Aorta (tissue), 5 donors: ENCODE data around the gene FIGN. TPM values are rescaled to one million over a fixed set of nuclear protein-coding genes. Genes with fewer than 3 reads are reported as not detected.

Source experiments
- ATAC-seq: fragments of 200-7000 bp; cut with Tn5 transposase; one replicate; pipeline ENCODE4 v1.9.1; 2022; ENCODE audit warnings: moderate library complexity; ENCODE audit not compliant: low FRiP score
- DNase-seq, 2 donors: peaks; one replicate each; pipeline ENCODE4 v3.0.0-alpha.2; 2020
- H3K27ac ChIP-seq, 2 donors: one replicate each; pipeline ENCODE4 v1.5.1; 2013; ENCODE audit warnings: low read length in 2 of 2, mild to moderate bottlenecking in 2 of 2, moderate library complexity in 2 of 2, control low read depth in 1 of 2, inconsistent platforms in 1 of 2, low read depth in 1 of 2
- H3K27me3 ChIP-seq, 2 donors: one replicate each; pipeline ENCODE4 v1.6.1; 2013; ENCODE audit warnings: control low read depth in 1 of 2, low read length in 1 of 2, mild to moderate bottlenecking in 1 of 2, moderate library complexity in 1 of 2; ENCODE audit not compliant: insufficient read depth in 2 of 2, control insufficient read depth in 1 of 2
- H3K36me3 ChIP-seq, 2 donors: one replicate each; pipeline ENCODE4 v1.6.1; 2013; ENCODE audit warnings: control low read depth in 1 of 2, low read length in 1 of 2, mild to moderate bottlenecking in 1 of 2; ENCODE audit not compliant: insufficient read depth in 2 of 2, control insufficient read depth in 1 of 2
- H3K4me1 ChIP-seq, 2 donors: one replicate each; pipeline ENCODE4 v1.6.1; 2013; ENCODE audit warnings: low read length in 2 of 2, control low read depth in 1 of 2, mild to moderate bottlenecking in 1 of 2, moderate library complexity in 1 of 2; ENCODE audit not compliant: insufficient read depth in 2 of 2, control insufficient read depth in 1 of 2
- H3K4me3 ChIP-seq, 2 donors: one replicate each; pipeline ENCODE4 v1.5.1; 2013; ENCODE audit warnings: low read length in 2 of 2, control low read depth in 1 of 2, mild to moderate bottlenecking in 1 of 2
- H3K9me3 ChIP-seq: one replicate; pipeline ENCODE4 v1.6.1; 2013; ENCODE audit warnings: mild to moderate bottlenecking, low read length; ENCODE audit not compliant: control insufficient read depth
- WGBS, 2 donors: extraction: QIAGEN DNeasy Blood & Tissue Kit; methylation state at CpG; one replicate each; pipeline ENCODE4 v1.1.7; 2013; 5-methylcytosine and 5-hydroxymethylcytosine counted together
- intact Hi-C, 2 donors: fragments of 100-400 bp; cut with DNase I; formaldehyde crosslinking; loops; one replicate each; pipeline versions ENCODE4 v1.14.2 to v1.15.0; 2022
- polyA plus RNA-seq, 2 donors: library from polyadenylated mRNA; stranded (reverse); fragments of 200-250 nt; gene quantifications; one replicate each; pipeline ENCODE4 v1.2.3, GENCODE V29; 2013
- total RNA-seq, 2 donors: library from RNA; stranded (reverse); fragmentation: NEBNext Ultra II Directional; extraction: Animal tissue kit (Norgen Biotek cat#: 25700); gene quantifications; one replicate each; pipeline ENCODE4 v1.2.1, GENCODE V29; 2021
- donor health status: healthy with polysubstance abuse.
- donor health status: Bipolar disorder and iron deficiency.
- donor health status: DM: no; HTN: no; CAD: no.
- donor health status: DM: no; HTN: no; CAD: no.
- donor health status: DM: yes; HTN: yes; CAD: no.

Gene FIGN
- total and polyA plus RNA-seq, 4 donors: 1.6 to 27.8 (median 8.3) TPM

DNA sequence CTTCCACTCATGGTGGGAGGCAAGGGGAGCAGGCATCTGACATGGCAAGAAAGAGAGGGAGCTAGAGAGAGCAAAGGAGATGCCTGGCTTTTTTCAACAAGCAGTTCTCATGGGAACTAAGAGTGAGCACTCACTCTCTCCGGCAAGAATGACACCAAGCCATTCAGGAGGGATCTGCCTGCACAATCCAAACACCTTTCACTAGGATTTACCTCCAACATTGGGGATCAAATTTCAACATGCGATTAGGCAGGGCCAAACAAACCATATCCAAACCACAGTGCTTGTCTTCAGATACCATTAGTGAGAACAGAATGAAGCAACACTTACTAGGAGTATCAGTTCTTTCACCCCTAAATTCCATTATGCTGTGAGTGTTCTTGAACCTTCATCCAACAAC, 77.3 kb downstream of the FIGN start:
- H3K4me1 ChIP-seq: peaks cover 5 to 11% of the 10 kb centered on the region in 2 donors
- H3K9me3 ChIP-seq: no peaks in the 10 kb centered on the region
- 55 to 63% methylated on average over 2 of the region's 2 CpGs for WGBS, 2 donors
- no peaks in the 10 kb centered on the region for H3K27me3 ChIP-seq
- no peak overlapping the region for H3K4me3 ChIP-seq
- no peak for DNase-seq
- intact Hi-C loops: loop anchor here in 1 of 2 donors (5.0 kb wide), 1 partner anchor 34 kb away; no protein-coding TSS in a partner anchor
- no peaks in the 10 kb centered on the region for H3K36me3 ChIP-seq
- no peak overlapping the region for H3K27ac ChIP-seq
- ATAC-seq: no peak

DNA sequence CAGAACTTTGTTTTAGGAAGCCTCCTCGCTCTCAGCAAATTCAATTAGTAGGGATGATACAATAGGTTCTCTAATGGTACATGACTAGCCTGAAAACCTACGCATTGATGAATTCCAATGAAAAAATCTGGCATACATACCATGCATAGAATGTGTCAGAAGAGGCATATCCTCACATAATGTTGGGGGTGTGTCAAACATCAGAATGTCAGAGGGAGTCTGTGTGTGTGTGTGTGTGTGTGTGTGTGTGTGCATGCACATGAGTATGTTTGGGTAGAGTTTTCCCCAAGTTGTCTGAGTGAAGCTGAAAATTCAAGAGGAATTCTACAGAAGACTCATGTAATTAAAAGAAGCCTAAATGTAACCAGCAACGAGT, 78.5 kb downstream of the FIGN start:
- H3K4me3 ChIP-seq: no peak overlapping the region
- no peaks in the 10 kb centered on the region for H3K36me3 ChIP-seq
- peaks cover 5 to 11% of the 10 kb centered on the region in 2 donors for H3K4me1 ChIP-seq
- 45 to 61% methylated on average over 3 of the region's 3 CpGs for WGBS, 2 donors
- H3K9me3 ChIP-seq: no peaks in the 10 kb centered on the region
- no peaks in the 10 kb centered on the region for H3K27me3 ChIP-seq
- no peak for DNase-seq
- peak overlapping the region in 1 of 2 donors; percentile 45 for H3K27ac ChIP-seq
- intact Hi-C loops: loop anchor here in 1 of 2 donors (5.0 kb wide), 1 partner anchor 35 kb away; no protein-coding TSS in a partner anchor
- ATAC-seq: no peak

DNA sequence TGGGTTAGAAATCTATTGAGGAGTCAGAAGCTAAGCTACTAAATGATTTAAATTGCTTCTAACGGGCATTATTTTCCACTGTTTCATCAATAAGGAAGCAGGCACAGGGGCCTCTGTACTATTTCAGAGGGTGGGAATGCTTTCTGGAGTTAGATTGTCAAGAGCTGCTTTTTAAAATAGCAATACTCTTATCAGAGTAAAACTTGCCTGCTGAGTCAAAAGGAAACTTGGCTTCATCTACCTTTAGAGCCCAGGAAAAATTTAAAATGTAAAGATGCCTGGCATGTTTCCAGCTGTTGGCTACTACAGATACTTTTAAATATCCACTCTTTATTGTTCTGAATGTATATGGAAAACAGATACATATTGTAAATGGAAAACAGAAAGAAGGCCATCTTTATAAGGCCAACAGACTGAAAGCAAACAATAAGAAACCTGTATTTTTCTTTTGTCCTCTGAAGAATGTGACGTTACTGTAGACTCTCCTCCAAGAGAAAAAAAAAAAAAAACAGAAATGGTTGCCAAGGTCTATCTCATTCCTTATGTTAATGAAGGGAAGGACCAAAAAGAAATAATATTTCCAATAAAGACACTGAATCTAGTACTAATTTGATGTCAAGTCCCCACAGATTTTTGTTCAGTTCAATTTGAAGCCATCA, 79.1 kb downstream of the FIGN start:
- Histone ChIP-seq H3K4me3 (no peak overlapping the region), H3K4me1 (peaks cover 5 to 11% of the 10 kb centered on the region in 2 donors), H3K9me3 (no peaks in the 10 kb centered on the region), H3K27ac (peak overlapping the region; percentile 75 to 97), H3K36me3 (no peaks in the 10 kb centered on the region), H3K27me3 (no peaks in the 10 kb centered on the region)
- 5 to 9% methylated on average over 2 of the region's 2 CpGs for WGBS, 2 donors
- DNase-seq: no peak
- ATAC-seq: no peak
- intact Hi-C loops: loop anchor here in 1 of 2 donors (5.0 kb wide), 1 partner anchor 36 kb away; no protein-coding TSS in a partner anchor

DNA sequence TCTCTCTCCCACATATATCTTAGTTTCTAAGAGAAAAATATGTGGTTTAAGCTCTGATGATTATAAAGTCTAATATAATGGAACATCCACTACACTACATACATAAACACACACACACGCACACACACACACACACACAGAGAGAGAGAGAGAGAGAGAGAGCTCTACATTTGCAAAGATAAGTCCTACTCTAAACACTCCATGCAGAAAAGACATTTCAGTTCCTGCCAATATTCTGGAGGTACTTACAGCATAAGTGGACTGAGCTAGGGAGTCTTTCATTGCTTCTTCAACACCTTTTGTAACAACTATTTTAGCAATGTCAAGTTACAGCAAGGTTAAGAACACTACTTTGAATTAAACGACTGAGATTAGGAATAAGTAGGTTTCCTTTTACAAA, 80.1 kb downstream of the FIGN start:
- intact Hi-C loops: loop anchor here in 1 of 2 donors (5.0 kb wide), 1 partner anchor 37 kb away; no protein-coding TSS in a partner anchor
- H3K36me3 ChIP-seq: no peaks in the 10 kb centered on the region
- H3K9me3 ChIP-seq: no peaks in the 10 kb centered on the region
- DNase-seq (no peak), ATAC-seq (no peak)
- H3K27me3 ChIP-seq: no peaks in the 10 kb centered on the region
- no peak overlapping the region for H3K4me3 ChIP-seq
- no peak overlapping the region for H3K27ac ChIP-seq
- WGBS, 2 donors: 12 to 31% methylated on average over 2 of the region's 2 CpGs
- H3K4me1 ChIP-seq: peaks cover 5 to 11% of the 10 kb centered on the region in 2 donors

DNA sequence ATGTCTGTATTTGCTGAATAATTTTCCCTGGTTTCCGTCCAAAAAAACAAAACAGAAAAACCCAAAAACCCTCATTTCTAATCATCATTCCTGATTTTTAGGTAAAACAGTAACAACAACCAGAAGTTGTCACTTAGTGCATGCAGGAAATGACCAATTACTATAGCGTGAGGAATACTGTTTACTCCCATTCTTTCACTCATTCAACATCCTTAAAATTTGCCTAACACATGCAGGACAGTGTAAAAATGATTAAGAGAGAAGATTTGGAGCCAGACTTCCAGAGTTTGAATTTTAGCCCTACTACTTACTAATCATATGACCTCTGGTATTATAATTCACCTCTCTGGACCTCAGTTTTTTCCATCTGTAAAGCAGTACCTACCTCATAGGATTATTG, 83.1 kb downstream of the FIGN start:
- Histone ChIP-seq H3K4me1 (peaks cover 3 to 8% of the 10 kb centered on the region in 2 donors), H3K36me3 (no peaks in the 10 kb centered on the region), H3K27me3 (no peaks in the 10 kb centered on the region), H3K9me3 (no peaks in the 10 kb centered on the region), H3K27ac (no peak overlapping the region), H3K4me3 (no peak overlapping the region)
- WGBS, 2 donors: 78 to 86% methylated on average over 2 of the region's 2 CpGs
- ATAC-seq (no peak), DNase-seq (no peak)
- intact Hi-C loops: no loop called here

DNA sequence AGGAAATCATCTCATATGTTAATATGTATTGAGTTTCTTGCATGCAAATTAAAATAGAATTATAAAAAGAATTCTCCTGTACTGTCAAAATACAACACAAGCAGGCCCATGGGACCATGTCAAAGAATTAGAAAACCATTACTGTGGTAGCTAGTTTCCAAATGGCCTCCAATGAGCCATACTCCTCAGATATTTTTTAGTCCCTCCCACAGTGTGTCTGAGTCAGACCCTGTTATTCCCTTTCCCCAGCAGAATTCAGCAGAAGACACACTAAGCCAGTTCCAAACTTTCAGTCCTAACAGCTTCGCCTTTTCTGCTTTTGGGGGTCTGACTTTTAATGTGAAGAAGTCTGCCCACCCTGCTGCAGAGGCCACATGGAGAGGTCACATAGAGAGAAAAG, 86.7 kb downstream of the FIGN start:
- H3K4me1 ChIP-seq: peaks cover 3 to 4% of the 10 kb centered on the region in 2 donors
- intact Hi-C loops: no loop called here
- H3K36me3 ChIP-seq: no peaks in the 10 kb centered on the region
- H3K27ac ChIP-seq: no peak overlapping the region
- no peak overlapping the region for H3K4me3 ChIP-seq
- H3K9me3 ChIP-seq: no peaks in the 10 kb centered on the region
- no peak for ATAC-seq
- no peaks in the 10 kb centered on the region for H3K27me3 ChIP-seq
- WGBS, 2 donors: 96 to 100% methylated on average over 1 of the region's 1 CpG
- DNase-seq: no peak

DNA sequence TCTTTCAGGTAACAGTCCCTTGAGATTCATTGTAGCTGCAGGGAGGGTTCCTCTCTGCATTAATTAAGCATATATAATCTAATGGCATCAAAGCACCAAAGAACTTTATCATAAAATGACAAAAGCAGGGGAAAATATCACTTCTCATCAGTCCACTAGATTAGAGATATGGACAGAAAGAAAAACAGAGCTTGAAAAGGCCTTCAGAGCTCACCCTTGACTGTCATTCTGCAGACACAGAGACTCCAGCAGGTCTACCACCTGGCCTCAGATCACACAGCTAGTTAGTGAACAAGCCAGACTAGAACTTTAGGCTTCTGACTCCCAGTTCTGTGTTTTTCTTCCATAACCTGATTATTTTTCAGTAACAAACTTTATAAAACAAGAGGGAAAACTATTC, 88.5 kb downstream of the FIGN start:
- Histone ChIP-seq H3K4me3 (no peak overlapping the region), H3K4me1 (peaks cover 3 to 4% of the 10 kb centered on the region in 2 donors), H3K9me3 (no peaks in the 10 kb centered on the region), H3K36me3 (no peaks in the 10 kb centered on the region), H3K27ac (no peak overlapping the region), H3K27me3 (no peaks in the 10 kb centered on the region)
- no peak for DNase-seq
- ATAC-seq: no peak
- intact Hi-C loops: no loop called here

DNA sequence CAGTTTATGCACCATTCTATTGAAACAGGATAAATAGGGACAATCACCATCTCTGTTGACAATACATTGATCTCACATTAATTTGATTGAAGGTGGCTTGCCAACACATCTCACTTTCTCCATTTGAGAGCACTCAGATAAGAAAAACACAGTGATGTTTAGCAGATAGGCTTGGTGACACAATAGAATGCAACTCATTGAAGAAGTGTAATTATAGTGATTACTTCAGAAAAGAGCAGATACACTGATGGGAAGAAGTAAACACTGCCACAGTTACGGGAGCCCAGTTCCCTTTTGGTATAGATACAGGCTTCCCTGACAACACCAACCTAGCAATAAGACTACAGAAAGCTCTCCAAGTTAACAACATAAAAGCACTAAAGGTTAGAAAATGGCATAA, 89.1 kb downstream of the FIGN start:
- no peak overlapping the region for H3K27ac ChIP-seq

DNA sequence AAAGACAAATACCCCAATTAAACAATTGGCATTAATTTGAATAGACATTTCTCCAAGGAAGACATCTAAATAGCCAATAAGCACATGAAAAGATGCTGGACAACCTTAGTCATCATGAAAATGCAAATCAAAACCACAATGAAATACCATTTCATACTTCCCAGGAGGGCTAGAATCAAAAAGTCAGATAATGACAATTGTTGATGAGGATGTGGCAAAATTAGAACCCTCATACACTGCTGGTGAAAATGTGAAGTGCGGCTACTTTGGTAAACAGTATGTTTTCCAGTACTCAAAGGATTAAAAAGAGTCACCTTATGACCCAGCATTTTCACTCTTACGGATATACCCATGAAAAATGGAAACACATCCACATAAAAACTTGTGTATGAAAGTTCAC, 91.6 kb downstream of the FIGN start:
- 94 to 95% methylated on average over 2 of the region's 2 CpGs for WGBS, 2 donors
- no peak for DNase-seq
- intact Hi-C loops: no loop called here
- no peak overlapping the region for H3K27ac ChIP-seq
- no peak for ATAC-seq
- H3K4me1 ChIP-seq: peaks cover 3 to 4% of the 10 kb centered on the region in 2 donors
- H3K9me3 ChIP-seq: no peaks in the 10 kb centered on the region
- H3K4me3 ChIP-seq: no peak overlapping the region
- no peaks in the 10 kb centered on the region for H3K27me3 ChIP-seq
- no peaks in the 10 kb centered on the region for H3K36me3 ChIP-seq

More for the DNA sequence above, 89.1 kb downstream of the FIGN start:
- H3K9me3 ChIP-seq: no peaks in the 10 kb centered on the region
- DNase-seq: no peak
- H3K4me1 ChIP-seq: peaks cover 3 to 4% of the 10 kb centered on the region in 2 donors
- no peaks in the 10 kb centered on the region for H3K27me3 ChIP-seq
- H3K4me3 ChIP-seq: no peak overlapping the region
- WGBS, 2 donors: 67 to 71% methylated on average over 1 of the region's 1 CpG
- H3K36me3 ChIP-seq: no peaks in the 10 kb centered on the region
- intact Hi-C loops: no loop called here
- ATAC-seq: no peak
